Right atrium auricular region (tissue), 2 donors: ENCODE results near the gene ZNF622. TPM values are rescaled to one million over a fixed set of nuclear protein-coding genes. Genes with fewer than 3 reads are reported as not detected.

Experiments used
- DNase-seq: peaks from one replicate; pipeline ENCODE4 v3.0.0-alpha.2; 2019; ENCODE audit warnings: low spot score
- H3K27ac ChIP-seq, 2 donors: fragments of 200-600 bp; sonication (generic); 1 replicate in 1 of 2; 2 replicates in 1 of 2; pipeline ENCODE4 v1.5.1; 2016 to 2019
- H3K27me3 ChIP-seq, 2 donors: fragments of 200-600 bp; sonication (generic); one replicate each; pipeline versions ENCODE4 v1.5.1 to v1.6.0; 2017 to 2019
- H3K36me3 ChIP-seq: fragments of 200-600 bp; sonication (generic); one replicate; pipeline ENCODE4 v1.5.1; 2016
- H3K4me1 ChIP-seq, 2 donors: fragments of 200-600 bp; sonication (generic); one replicate each; pipeline versions ENCODE4 v1.5.1 to v1.6.0; 2017 to 2019
- H3K4me3 ChIP-seq, 2 donors: fragments of 200-600 bp; sonication (generic); 1 replicate in 1 of 2; 2 replicates in 1 of 2; pipeline ENCODE4 v1.5.1; 2017 to 2019; ENCODE audit warnings: mild to moderate bottlenecking in 1 of 2, moderate library complexity in 1 of 2
- H3K9me3 ChIP-seq, 2 donors: fragments of 200-600 bp; sonication (generic); one replicate each; pipeline ENCODE4 v1.5.1; 2019
- total RNA-seq, 2 donors: library from RNA; depleted of rRNA; stranded (reverse); fragments of >200 nt; gene quantifications; one replicate each; pipeline ENCODE4 v1.1.0, GENCODE V29; 2016
- TF ChIP-seq, protein P1 (sequence below), 2 donors: fragments of 200-600 bp; sonication (generic); IDR thresholded peaks; one replicate each; pipeline ENCODE4 v1.5.1; 2019; ENCODE audit warnings: antibody characterized with exemption in 2 of 2

Gene ZNF622
- total RNA-seq, 2 donors from 2014 or later = 36.7 to 54.9 TPM

GRCh38 chr5:16493261-16493660 lies 27.7 kb upstream of the ZNF622 start:
- Histone ChIP-seq H3K4me1 (peaks cover 0 to 49% of the 10 kb centered on the region in 2 donors), H3K36me3 (no peaks in the 10 kb centered on the region), H3K9me3 (peaks cover 0 to 19% of the 10 kb centered on the region in 2 donors), H3K27me3 (no peaks in the 10 kb centered on the region), H3K4me3 (no peak overlapping the region), H3K27ac (peak overlapping the region; percentile 71 to 83)
- TF ChIP-seq, protein P1, sequence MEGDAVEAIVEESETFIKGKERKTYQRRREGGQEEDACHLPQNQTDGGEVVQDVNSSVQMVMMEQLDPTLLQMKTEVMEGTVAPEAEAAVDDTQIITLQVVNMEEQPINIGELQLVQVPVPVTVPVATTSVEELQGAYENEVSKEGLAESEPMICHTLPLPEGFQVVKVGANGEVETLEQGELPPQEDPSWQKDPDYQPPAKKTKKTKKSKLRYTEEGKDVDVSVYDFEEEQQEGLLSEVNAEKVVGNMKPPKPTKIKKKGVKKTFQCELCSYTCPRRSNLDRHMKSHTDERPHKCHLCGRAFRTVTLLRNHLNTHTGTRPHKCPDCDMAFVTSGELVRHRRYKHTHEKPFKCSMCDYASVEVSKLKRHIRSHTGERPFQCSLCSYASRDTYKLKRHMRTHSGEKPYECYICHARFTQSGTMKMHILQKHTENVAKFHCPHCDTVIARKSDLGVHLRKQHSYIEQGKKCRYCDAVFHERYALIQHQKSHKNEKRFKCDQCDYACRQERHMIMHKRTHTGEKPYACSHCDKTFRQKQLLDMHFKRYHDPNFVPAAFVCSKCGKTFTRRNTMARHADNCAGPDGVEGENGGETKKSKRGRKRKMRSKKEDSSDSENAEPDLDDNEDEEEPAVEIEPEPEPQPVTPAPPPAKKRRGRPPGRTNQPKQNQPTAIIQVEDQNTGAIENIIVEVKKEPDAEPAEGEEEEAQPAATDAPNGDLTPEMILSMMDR (IDR thresholded peaks at IDR 0.05) = no peak
- DNase-seq = no peak

DNA sequence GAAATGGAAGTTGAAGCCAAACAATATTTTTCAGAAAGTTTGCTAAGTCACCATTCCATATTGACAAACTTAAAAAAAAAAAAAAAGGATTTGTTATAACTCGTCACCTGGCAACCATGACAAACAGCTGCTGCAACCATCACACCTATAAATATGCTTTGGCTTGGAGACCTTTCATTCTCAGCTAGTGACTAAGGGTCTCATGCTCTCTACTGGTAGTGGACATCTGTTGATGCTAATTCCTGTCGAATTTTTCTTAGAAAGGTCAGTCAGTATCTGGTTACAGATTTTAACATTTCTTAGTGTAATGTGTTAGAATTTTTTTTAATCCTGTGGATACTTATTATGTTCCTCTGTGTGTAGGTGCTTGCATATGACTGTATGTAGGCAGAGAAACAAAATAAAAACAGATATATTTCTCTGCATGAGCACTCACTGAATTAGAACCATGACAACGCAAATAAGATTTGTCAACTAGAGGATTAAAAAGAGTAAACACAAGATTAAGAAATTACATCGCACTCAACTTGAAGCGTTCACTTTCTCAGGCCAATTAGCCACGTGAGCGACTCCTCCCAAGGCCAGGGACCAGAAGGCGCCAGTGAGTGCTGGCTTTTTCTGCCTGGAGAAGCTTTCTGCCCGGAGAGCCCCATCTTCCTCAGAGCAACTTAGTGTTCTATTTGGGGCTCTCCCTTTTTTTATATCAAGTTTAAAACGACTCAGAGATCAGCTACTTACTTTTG lies 27.0 kb upstream of the ZNF622 start:
- Histone ChIP-seq H3K27ac (peak overlapping the region; percentile 71 to 83), H3K9me3 (peaks cover 0 to 19% of the 10 kb centered on the region in 2 donors), H3K36me3 (no peaks in the 10 kb centered on the region), H3K4me1 (peaks cover 0 to 49% of the 10 kb centered on the region in 2 donors), H3K4me3 (no peak overlapping the region), H3K27me3 (no peaks in the 10 kb centered on the region)
- TF ChIP-seq, protein P1 (IDR thresholded peaks at IDR 0.05) = no peak
- no peak for DNase-seq

DNA sequence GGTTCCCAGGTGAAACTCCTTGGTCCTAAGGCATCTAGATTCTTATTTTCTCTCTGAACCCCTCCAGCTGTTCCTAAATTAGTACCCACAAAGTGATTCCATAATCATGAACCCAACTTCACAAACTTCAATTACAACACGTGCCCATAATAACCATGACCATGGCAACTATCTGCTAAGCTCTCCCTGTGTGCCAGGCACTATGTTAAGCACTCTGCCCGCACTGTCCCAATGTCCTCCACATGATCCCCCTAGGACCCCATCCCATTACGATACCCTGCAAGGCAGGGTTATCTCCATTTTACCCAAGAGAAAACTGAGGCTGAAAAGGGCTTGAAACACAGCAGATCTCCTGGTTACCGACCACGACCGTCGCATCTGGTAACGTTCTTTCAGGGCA lies 25.3 kb upstream of the ZNF622 start:
- Histone ChIP-seq H3K36me3 (no peaks in the 10 kb centered on the region), H3K4me3 (no peak overlapping the region), H3K4me1 (peaks cover 0 to 41% of the 10 kb centered on the region in 2 donors), H3K9me3 (peaks cover 0 to 11% of the 10 kb centered on the region in 2 donors), H3K27me3 (no peaks in the 10 kb centered on the region), H3K27ac (peak overlapping the region; percentile 58 to 83)
- TF ChIP-seq, protein P1 (IDR thresholded peaks at IDR 0.05) = no peak
- DNase-seq = no peak

DNA sequence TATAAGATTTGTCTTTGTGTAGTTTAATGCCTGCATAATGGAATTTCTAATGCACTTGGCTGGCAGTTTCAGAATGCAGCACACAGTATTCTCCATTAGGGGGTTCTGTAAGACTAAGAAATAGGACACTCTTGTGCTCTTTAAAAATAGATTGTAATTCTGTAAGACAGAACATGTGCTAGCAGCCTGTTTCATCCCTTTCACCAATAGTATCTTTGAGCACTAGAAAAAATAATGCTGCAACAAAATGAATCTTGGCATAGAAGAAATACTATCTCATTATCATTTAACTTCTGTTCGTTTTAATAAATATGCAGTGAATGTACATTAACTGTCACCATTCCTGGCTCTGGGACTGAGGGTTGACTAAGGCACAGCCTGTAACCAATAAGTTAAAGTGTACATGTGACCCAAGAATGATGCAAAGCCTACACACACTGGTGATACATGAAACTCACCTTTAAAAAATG lies 23.8 kb upstream of the ZNF622 start:
- H3K36me3 ChIP-seq = no peaks in the 10 kb centered on the region
- TF ChIP-seq, protein P1 (IDR thresholded peaks at IDR 0.05) = peak; percentile 52 to 75
- no peak overlapping the region for H3K4me3 ChIP-seq
- DNase-seq = no peak
- H3K4me1 ChIP-seq = peaks cover 0 to 30% of the 10 kb centered on the region in 2 donors
- peak overlapping the region; percentile 58 to 83 for H3K27ac ChIP-seq
- no peaks in the 10 kb centered on the region for H3K27me3 ChIP-seq
- no peaks in the 10 kb centered on the region for H3K9me3 ChIP-seq

GRCh38 chr5:16487456-16487855 lies 21.9 kb upstream of the ZNF622 start:
- no peak overlapping the region for H3K4me3 ChIP-seq
- H3K27me3 ChIP-seq = no peaks in the 10 kb centered on the region
- peaks cover 0 to 31% of the 10 kb centered on the region in 2 donors for H3K4me1 ChIP-seq
- DNase-seq = no peak
- H3K36me3 ChIP-seq = no peaks in the 10 kb centered on the region
- H3K9me3 ChIP-seq = no peaks in the 10 kb centered on the region
- H3K27ac ChIP-seq = peak overlapping the region in 1 of 2 donors; percentile 25
- TF ChIP-seq, protein P1 (IDR thresholded peaks at IDR 0.05) = no peak
